Karpas-422 (cell line): ENCODE results near the gene RIMBP3C. TPM values are rescaled to one million over a fixed set of nuclear protein-coding genes. Genes with fewer than 3 reads are reported as not detected.
"Not testable (repeated sequence)": the region's sequence is repeated elsewhere in the genome, so short reads cannot be mapped to it uniquely, and the experiment has no call there.

Experiments
- DNase-seq: peaks from one replicate; pipeline ENCODE4 v3.0.0-alpha.2; 2015
- H2AFZ ChIP-seq: fragments of 200-600 bp; sonication (generic); 2 replicates; pipeline ENCODE4 v1.6.1; 2014; ENCODE audit warnings: antibody characterized with exemption, low read length, mixed read lengths
- H3K27ac ChIP-seq: fragments of 200-600 bp; sonication (generic); 2 replicates; pipeline ENCODE4 v1.5.1; 2014; ENCODE audit warnings: mild to moderate bottlenecking, low read length, moderate library complexity
- H3K27me3 ChIP-seq: fragments of 200-600 bp; sonication (generic); 2 replicates; pipeline ENCODE4 v1.6.1; 2014; ENCODE audit warnings: low read length, mixed read lengths
- H3K36me3 ChIP-seq: fragments of 200-600 bp; sonication (generic); 2 replicates; pipeline ENCODE4 v1.6.1; 2014; ENCODE audit warnings: low read length, mixed read lengths; ENCODE audit not compliant: insufficient read depth
- H3K4me1 ChIP-seq: fragments of 200-600 bp; sonication (generic); 2 replicates; pipeline ENCODE4 v1.6.1; 2014; ENCODE audit warnings: mild to moderate bottlenecking, low read length, mixed read lengths
- H3K4me2 ChIP-seq: fragments of 200-600 bp; sonication (generic); 2 replicates; pipeline ENCODE4 v1.6.1; 2014; ENCODE audit warnings: low read length, low read depth, mild to moderate bottlenecking; ENCODE audit not compliant: poor library complexity, severe bottlenecking
- H3K4me3 ChIP-seq: fragments of 200-600 bp; sonication (generic); 2 replicates; pipeline ENCODE4 v1.5.1; 2014; ENCODE audit warnings: mild to moderate bottlenecking, antibody characterized with exemption, low read length, mixed read lengths
- H3K79me2 ChIP-seq: fragments of 200-600 bp; sonication (generic); 2 replicates; pipeline ENCODE4 v1.6.1; 2014; ENCODE audit warnings: mild to moderate bottlenecking, low read length, mixed read lengths
- H3K9ac ChIP-seq: fragments of 200-600 bp; sonication (generic); 2 replicates; pipeline ENCODE4 v1.6.0; 2014; ENCODE audit warnings: low read length
- H3K9me2 ChIP-seq: fragments of 200-600 bp; sonication (generic), shearing (Covaris generic); replicated peaks from 2 replicates; pipeline ENCODE4 v1.6.0; 2014; ENCODE audit warnings: mild to moderate bottlenecking, low read length, moderate library complexity; ENCODE audit not compliant: insufficient read depth
- H3K9me3 ChIP-seq: fragments of 300-700, 200-600 bp; sonication (generic); 2 replicates; pipeline ENCODE4 v1.6.1; 2014; ENCODE audit warnings: low read length, mixed read lengths
- H4K20me1 ChIP-seq: fragments of 200-600 bp; sonication (generic); 2 replicates; pipeline ENCODE4 v1.6.1; 2014; ENCODE audit warnings: mild to moderate bottlenecking, antibody characterized with exemption, low read length, low read depth; ENCODE audit not compliant: insufficient read depth
- total RNA-seq: library from RNA; depleted of rRNA; stranded (reverse); fragments of >200 nt; shearing (Covaris generic); gene quantifications from 2 replicates; pipeline ENCODE4 v1.2.3, GENCODE V29; 2014; ENCODE audit warnings: low replicate concordance

RIMBP3C gene
- total RNA-seq, 1 experiment from 2014 or later: not detected

GRCh38 chr22:21580623-21581007, 29.4 kb upstream of the RIMBP3C start:
- H3K36me3 ChIP-seq, H3K9me2 ChIP-seq, H2AFZ ChIP-seq, H3K4me3 ChIP-seq, H3K9ac ChIP-seq, DNase-seq, H3K4me1 ChIP-seq, H3K4me2 ChIP-seq, H3K27ac ChIP-seq, H3K27me3 ChIP-seq, H3K9me3 ChIP-seq: not testable (repeated sequence)
- peaks cover 93% of the 10 kb centered on the region for H3K79me2 ChIP-seq
- H4K20me1 ChIP-seq: peaks cover 53% of the 10 kb centered on the region

- Histone ChIP-seq H3K4me2 (no peak overlapping the region), H3K4me1 (no peaks in the 10 kb centered on the region), H3K27ac (no peak overlapping the region), H4K20me1 (peaks cover 49% of the 10 kb centered on the region), H3K27me3 (no peaks in the 10 kb centered on the region), H3K9ac (no peak overlapping the region), H3K9me2 (no peaks in the 10 kb centered on the region), H3K36me3 (no peaks in the 10 kb centered on the region), H3K9me3 (no peaks in the 10 kb centered on the region), H3K79me2 (peaks cover 93% of the 10 kb centered on the region), H3K4me3 (no peak overlapping the region), H2AFZ (no peak overlapping the region)
- DNase-seq: no peak
These were observed 28.2 kb upstream of the RIMBP3C start for GRCh38 chr22:21579474-21579851.

GRCh38 chr22:21573750-21574494, 22.7 kb upstream of the RIMBP3C start:
- H3K27ac ChIP-seq: no peak overlapping the region
- H3K4me3 ChIP-seq: no peak overlapping the region
- H4K20me1 ChIP-seq: peaks cover 79% of the 10 kb centered on the region
- H3K36me3 ChIP-seq: peaks cover 16% of the 10 kb centered on the region; the same call in 1 of the 2 replicates
- no peaks in the 10 kb centered on the region for H3K9me3 ChIP-seq
- H3K9ac ChIP-seq: no peak overlapping the region
- H3K27me3 ChIP-seq: no peaks in the 10 kb centered on the region
- H3K4me2 ChIP-seq: no peak overlapping the region
- H3K4me1 ChIP-seq: peaks cover 30% of the 10 kb centered on the region
- peaks cover 98% of the 10 kb centered on the region for H3K79me2 ChIP-seq
- H3K9me2 ChIP-seq: no peaks in the 10 kb centered on the region
- no peak for DNase-seq
- no peak overlapping the region for H2AFZ ChIP-seq

GRCh38 chr22:21573293-21573734, 22.1 kb upstream of the RIMBP3C start:
- no peak for DNase-seq
- H3K4me2 ChIP-seq: no peak overlapping the region
- no peaks in the 10 kb centered on the region for H3K9me2 ChIP-seq
- peaks cover 34% of the 10 kb centered on the region for H3K4me1 ChIP-seq
- H2AFZ ChIP-seq: no peak overlapping the region
- peaks cover 99% of the 10 kb centered on the region for H3K79me2 ChIP-seq
- H3K9me3 ChIP-seq: no peaks in the 10 kb centered on the region
- H3K9ac ChIP-seq: no peak overlapping the region
- peaks cover 16% of the 10 kb centered on the region; the same call in 1 of the 2 replicates for H3K36me3 ChIP-seq
- H3K27me3 ChIP-seq: no peaks in the 10 kb centered on the region
- H3K4me3 ChIP-seq: no peak overlapping the region
- H3K27ac ChIP-seq: no peak overlapping the region
- H4K20me1 ChIP-seq: peaks cover 81% of the 10 kb centered on the region

GRCh38 chr22:21571679-21572078, 20.4 kb upstream of the RIMBP3C start:
- Histone ChIP-seq H3K36me3 (peaks cover 16% of the 10 kb centered on the region; the same call in 1 of the 2 replicates), H3K4me3 (no peak overlapping the region), H3K9me2 (no peaks in the 10 kb centered on the region), H3K27ac (no peak overlapping the region), H4K20me1 (peaks cover 71% of the 10 kb centered on the region), H3K4me1 (peaks cover 34% of the 10 kb centered on the region), H3K4me2 (no peak overlapping the region), H3K27me3 (no peaks in the 10 kb centered on the region), H2AFZ (no peak overlapping the region), H3K79me2 (peaks cover 91% of the 10 kb centered on the region), H3K9me3 (no peaks in the 10 kb centered on the region), H3K9ac (no peak overlapping the region)
- no peak for DNase-seq

- no peak overlapping the region for H2AFZ ChIP-seq
- no peak for DNase-seq
- no peaks in the 10 kb centered on the region for H3K27me3 ChIP-seq
- peaks cover 16% of the 10 kb centered on the region; the same call in 1 of the 2 replicates for H3K36me3 ChIP-seq
- H3K79me2 ChIP-seq: peaks cover 78% of the 10 kb centered on the region
- H3K4me2 ChIP-seq: peak overlapping the region; percentile 97
- peak overlapping the region; percentile 96 for H3K9ac ChIP-seq
- H4K20me1 ChIP-seq: peaks cover 65% of the 10 kb centered on the region
- H3K9me2 ChIP-seq: no peaks in the 10 kb centered on the region
- H3K4me3 ChIP-seq: peak overlapping the region; percentile 96
- no peaks in the 10 kb centered on the region for H3K9me3 ChIP-seq
- H3K4me1 ChIP-seq: peaks cover 34% of the 10 kb centered on the region
- peak overlapping the region; percentile 48 for H3K27ac ChIP-seq
These were observed 19.1 kb upstream of the RIMBP3C start for GRCh38 chr22:21570398-21570797.

GRCh38 chr22:21569459-21570170, 18.4 kb upstream of the RIMBP3C start:
- Histone ChIP-seq H3K4me2 (peak overlapping the region; percentile 97), H3K9me2 (no peaks in the 10 kb centered on the region), H3K9ac (peak overlapping the region; percentile 96), H2AFZ (no peak overlapping the region), H3K36me3 (peaks cover 16% of the 10 kb centered on the region; the same call in 1 of the 2 replicates), H4K20me1 (peaks cover 63% of the 10 kb centered on the region), H3K4me1 (peaks cover 34% of the 10 kb centered on the region), H3K79me2 (peaks cover 71% of the 10 kb centered on the region), H3K4me3 (peak overlapping the region; percentile 96), H3K27me3 (no peaks in the 10 kb centered on the region), H3K27ac (peak overlapping the region; percentile 48; the same call in 1 of the 2 replicates), H3K9me3 (no peaks in the 10 kb centered on the region)
- peak; percentile 47 for DNase-seq

- H3K4me2 ChIP-seq: peak overlapping the region; percentile 97
- H3K27ac ChIP-seq: peak overlapping the region; percentile 84
- peaks cover 58% of the 10 kb centered on the region for H4K20me1 ChIP-seq
- peak overlapping the region; percentile 96 for H3K9ac ChIP-seq
- H3K4me1 ChIP-seq: peaks cover 34% of the 10 kb centered on the region
- H3K9me3 ChIP-seq, H2AFZ ChIP-seq, H3K9me2 ChIP-seq, DNase-seq, H3K27me3 ChIP-seq: not testable (repeated sequence)
- peaks cover 65% of the 10 kb centered on the region for H3K79me2 ChIP-seq
- H3K4me3 ChIP-seq: peak overlapping the region; percentile 96
- H3K36me3 ChIP-seq: peaks cover 16% of the 10 kb centered on the region; the same call in 1 of the 2 replicates
These were observed 17.8 kb upstream of the RIMBP3C start for GRCh38 chr22:21569076-21569427.
